CD4-positive, alpha-beta T cell treated with Interferon alpha-2 for 1 hour (primary cell): ENCODE results near the gene RNF121.

Experiments used
- DNase-seq, 2 donors: peaks; one replicate each; pipeline ENCODE4 v3.0.0-alpha.2; 2020 to 2022

RNF121 gene

DNA sequence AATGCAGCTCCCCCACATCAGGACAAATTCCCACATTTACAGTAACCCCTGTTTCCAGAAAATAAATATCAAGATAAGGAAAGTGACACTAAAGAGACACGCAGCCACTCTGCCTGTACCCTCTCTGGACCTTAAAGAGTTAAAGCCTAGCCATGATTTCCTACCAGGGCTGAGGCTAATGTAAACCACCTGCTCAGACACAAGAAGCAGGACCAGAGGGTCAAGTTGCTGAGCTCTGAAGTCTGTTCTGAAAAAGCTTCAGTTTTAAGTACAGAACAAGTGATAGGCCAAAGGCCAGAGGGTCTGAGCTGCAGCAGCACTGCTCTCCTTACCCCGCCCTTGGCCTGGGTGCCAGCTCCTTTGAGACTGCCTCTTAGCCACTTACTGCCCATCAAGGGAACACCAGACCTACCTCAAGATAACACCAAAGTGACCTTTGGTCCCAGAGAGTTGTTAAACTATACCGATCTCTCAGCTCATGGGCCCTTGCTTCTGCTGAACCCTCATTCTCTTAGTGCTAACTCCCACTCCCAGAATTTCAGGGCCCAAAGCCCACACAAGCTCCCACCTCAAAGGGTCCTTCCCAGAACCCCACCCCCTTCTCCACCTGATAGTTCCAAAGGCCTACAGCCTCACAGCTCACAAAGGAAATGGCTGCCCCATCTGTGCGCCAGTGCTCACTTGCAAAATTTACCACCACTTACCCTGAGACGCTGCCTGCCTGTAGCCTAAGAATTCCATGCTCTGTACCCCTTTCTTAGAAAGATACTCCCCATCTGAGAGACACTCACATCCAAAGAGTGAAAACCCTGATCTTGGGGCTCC is 110.4 kb downstream of the RNF121 start:
- no peak for DNase-seq

DNA sequence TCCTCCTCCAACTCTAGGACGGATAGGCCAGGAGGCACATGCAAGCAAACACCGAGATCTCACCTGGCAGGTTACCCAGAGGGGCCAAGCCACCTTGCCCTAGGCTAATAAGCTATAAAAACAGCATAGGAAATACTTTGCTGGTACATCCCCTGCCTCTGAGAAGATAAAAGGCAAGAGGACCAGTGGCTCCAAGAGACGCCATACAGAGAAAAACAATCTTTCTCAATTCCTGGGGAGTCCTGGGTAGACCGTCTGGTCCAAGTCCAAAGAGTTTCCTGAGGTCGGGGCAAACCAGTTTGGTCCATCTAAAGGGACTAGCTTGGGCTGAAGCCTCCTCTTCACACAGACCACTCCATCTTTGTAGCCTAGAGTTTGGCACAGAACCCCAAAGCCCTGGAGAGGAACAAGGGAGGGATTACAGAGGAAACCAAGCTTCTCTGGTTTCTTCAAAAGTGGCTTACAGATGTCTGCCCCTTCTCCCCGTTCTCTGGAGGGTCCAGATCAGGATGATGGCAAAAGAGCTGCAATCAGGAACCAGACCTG is 111.1 kb downstream of the RNF121 start:
- no peak for DNase-seq

DNA sequence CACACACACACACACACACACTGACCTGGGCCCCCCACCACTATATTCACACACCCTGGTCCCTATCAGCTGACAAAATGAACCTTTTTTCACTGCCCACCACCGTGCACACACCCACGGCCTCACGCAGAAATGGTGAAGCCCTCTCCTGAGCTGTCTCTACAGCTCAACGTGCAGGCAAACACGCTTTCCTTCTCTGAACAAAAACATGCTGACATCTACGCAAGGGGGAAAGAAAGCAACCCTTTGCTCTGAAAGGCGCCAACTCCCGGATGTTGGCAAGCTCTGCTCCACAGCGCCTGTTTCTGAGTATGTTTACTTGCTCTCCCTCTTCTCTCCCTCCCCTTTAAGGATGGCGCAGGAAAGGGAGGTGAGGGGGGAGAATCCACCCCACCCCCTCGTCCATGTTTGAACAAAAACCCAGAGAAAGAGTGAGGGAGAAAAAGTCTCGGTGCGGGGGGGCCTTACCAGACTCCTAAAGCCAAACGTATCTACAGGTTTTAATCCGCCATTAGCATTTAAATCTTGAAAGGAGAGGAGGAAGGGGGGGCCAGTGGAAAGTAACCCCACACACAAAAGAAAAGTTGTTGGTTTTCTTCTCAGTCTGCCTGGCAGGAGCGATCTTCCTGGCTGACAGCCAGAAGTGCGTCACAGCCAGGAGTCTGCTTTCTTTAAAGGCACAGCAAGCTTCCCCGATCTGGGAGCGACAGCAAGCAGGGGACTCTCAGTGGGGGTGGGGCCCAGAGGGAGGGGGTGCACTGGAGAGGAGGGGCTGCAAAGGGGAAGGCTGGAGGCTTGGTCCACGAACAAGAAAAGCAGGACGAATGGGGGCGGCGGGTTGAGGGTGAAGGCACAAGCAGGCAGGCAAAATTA is 111.9 kb downstream of the RNF121 start:
- DNase-seq = peak; percentile 74 to 82

DNA sequence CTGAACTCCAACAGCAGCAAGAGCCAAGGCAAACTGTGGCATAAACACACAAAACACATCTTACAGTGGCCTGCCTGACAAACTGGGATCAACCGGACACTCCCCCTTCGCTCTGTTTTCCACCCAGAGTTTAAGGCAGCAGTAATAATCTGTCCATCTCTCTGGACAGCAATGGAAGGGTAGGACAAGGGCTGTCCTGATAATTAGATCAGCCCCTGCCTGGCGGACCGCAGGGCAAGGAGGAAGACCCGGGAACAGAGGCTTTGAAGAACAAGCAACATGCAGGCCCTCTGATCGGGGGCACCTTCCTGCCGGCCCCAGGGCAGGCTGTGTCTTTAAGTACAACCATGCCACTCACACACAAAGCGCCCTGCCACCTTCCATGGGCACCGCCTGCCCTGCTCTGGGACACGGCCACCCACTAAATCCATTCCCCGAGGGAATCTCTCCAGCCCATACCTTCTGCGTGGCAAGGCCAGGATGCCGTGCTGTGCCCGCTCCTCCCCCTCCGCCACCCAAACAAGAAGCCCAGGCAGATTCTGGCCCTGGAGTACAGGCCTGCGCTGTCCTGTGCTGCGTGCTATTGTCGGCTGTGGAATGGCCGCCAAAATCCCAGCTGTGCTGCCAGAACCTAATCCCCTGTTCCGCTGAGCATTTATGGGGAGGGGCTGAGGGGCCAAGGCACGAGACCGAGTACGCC is 112.7 kb downstream of the RNF121 start:
- peak; percentile 17 to 45 for DNase-seq

DNA sequence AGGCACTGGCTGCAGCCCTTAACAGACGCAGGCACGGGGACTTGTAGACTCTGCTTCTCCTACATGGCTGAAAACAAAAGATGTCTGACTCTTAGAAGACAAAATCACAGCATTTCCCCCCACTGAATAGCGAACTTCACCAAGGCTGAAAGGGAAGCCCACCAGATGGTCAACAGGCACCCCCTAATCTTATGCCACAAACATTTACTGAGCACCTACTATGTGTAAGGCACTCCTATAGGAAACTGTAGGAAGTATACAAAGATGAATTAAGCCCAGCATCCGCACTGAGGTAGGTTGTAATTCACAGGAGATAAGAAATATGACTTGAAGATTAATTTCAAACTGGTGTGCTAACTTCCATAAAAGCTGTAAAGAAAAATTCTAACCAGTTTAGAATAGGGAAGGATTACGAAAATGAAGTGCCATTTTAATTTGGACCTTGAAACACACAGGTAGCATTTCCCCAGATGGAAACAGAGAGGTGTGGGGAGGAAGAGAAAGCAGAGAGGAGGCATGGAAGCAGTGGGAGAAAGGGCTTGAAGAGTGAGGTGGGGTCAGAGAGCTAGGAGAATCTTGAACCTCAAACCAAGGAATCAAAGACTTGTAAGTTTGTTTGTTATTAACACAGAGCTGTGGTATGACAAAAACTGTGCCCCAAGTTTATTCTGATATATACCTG is 113.4 kb downstream of the RNF121 start:
- DNase-seq = no peak

DNA sequence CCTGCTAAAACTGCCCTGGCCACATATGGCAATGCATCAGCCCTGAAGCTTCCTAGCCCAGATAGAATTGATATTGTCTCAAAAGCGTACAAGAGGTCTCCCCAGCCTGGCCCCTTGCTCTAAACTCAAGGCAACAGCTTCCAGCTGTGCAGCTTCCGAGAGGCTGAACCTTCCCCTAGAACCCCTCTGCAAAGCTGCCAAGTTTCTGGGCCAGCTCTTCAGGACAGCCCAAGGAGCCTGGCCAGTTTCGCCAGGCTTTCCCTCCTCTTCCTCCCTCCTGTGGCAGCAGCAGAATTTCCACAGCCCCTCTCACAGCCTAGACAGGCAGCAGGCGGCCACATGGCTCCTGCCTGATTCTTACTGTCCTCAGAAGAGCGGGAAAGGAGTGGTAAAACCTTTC is 117.0 kb downstream of the RNF121 start:
- no peak for DNase-seq
